NB4 (cell line): ENCODE results near the gene ASIC3.

Experiments
- DNase-seq: peaks from one replicate; pipeline ENCODE4 v3.0.0; 2010; ENCODE audit warnings: low read depth
- H3K4me3 ChIP-seq: one replicate; pipeline ENCODE4 v1.5.1; 2011; ENCODE audit warnings: mild to moderate bottlenecking, low read depth, low read length, moderate library complexity
- MYC ChIP-seq: IDR thresholded peaks from 2 replicates; pipeline ENCODE4 v1.6.1; 2011; ENCODE audit warnings: low read depth, low read length
- POLR2A ChIP-seq: IDR thresholded peaks from 2 replicates; pipeline ENCODE4 v1.6.1; 2011; ENCODE audit warnings: mild to moderate bottlenecking; ENCODE audit not compliant: insufficient read length; ENCODE audit errors: extremely low read depth
- TF ChIP-seq, protein P1 (sequence below): IDR thresholded peaks from 2 replicates; pipeline ENCODE4 v1.6.1; 2011; ENCODE audit warnings: low read depth, low read length
- TF ChIP-seq, protein P2 (sequence below): IDR thresholded peaks from one replicate; pipeline ENCODE4 v1.5.1; 2012; ENCODE audit warnings: low read depth, low read length

The ASIC3 gene

DNA sequence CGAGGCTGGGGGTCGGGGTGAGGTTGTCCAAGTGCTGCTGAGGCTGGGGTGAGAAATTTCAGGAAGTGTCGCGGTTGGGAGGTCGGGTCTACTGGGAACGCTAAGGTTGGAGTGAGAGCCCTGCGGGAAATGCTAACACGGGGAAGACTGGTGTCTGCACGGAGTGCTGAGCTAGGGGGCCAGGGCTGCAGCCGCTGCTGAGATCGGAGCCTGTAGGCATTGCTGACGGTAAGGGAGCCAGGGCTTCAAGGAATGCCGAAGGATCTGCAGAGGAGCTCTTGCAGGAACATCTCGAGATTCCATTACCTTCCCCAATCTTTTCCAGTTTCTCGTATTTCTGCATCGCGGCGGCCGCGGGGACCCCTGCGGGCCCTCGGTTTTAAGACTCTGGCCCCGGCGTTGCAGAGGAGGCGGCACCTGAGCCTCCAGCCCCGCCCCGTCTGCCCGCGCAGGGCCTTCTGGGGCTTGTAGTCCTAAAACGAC lies 9.2 kb downstream of the ASIC3 start, which contains the start of gene CDK5:
Gene CDK5 (minus strand): TSS at position 392 of the 483 bp plus-strand sequence. CDS start 49 bp downstream, at position 343.
- peak within 1 kb of the TSS; percentile 89 for H3K4me3 ChIP-seq
- peak; percentile 70 for DNase-seq
- TF ChIP-seq, protein P1, sequence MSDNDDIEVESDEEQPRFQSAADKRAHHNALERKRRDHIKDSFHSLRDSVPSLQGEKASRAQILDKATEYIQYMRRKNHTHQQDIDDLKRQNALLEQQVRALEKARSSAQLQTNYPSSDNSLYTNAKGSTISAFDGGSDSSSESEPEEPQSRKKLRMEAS: no peak
- TF ChIP-seq, protein P2, sequence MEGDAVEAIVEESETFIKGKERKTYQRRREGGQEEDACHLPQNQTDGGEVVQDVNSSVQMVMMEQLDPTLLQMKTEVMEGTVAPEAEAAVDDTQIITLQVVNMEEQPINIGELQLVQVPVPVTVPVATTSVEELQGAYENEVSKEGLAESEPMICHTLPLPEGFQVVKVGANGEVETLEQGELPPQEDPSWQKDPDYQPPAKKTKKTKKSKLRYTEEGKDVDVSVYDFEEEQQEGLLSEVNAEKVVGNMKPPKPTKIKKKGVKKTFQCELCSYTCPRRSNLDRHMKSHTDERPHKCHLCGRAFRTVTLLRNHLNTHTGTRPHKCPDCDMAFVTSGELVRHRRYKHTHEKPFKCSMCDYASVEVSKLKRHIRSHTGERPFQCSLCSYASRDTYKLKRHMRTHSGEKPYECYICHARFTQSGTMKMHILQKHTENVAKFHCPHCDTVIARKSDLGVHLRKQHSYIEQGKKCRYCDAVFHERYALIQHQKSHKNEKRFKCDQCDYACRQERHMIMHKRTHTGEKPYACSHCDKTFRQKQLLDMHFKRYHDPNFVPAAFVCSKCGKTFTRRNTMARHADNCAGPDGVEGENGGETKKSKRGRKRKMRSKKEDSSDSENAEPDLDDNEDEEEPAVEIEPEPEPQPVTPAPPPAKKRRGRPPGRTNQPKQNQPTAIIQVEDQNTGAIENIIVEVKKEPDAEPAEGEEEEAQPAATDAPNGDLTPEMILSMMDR: no peak

DNA sequence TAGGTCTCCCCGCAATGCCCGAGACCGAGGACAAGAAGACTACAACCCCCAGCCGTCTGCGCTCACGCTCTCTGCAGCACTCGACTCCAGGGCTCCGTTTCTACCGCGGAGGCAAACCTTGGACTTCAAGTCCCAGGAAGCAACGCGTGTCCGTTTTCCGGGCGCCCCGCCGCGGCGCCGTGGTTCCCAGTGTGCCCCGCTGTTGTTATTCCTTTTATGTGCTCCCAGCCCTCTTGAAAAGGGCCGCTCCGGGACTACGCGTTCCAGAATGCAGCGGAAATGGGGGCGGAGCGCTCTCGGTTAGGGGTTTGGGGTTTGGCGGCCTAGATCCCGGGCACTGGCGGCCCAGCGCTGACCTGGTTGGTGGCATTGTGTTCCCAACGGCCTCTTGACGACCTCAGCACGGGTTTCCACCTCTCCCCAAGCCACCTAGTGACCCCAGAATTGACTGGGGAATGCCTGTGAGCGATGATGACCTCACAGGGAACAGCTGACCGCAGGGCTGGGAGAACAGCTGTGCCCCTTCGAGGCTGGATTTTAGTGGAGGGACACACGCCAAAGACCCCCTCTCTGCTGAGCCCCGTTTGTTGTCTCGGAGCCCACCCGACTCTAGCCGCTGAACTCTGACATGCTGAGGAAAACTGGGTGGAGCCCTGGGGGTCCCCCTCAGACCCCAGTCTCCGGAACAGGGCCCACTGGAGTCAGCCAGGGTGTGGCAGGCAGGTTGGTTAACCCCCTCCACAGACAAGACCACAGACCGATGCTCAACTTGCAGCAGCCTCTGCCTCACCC lies 9.9 kb downstream of the ASIC3 start:
- DNase-seq: peak; percentile 100
- H3K4me3 ChIP-seq: peak overlapping the region; percentile 89
- TF ChIP-seq MYC: peak; percentile 57
- TF ChIP-seq, protein P2: no peak
- TF ChIP-seq, protein P1: peak; percentile 38

DNA sequence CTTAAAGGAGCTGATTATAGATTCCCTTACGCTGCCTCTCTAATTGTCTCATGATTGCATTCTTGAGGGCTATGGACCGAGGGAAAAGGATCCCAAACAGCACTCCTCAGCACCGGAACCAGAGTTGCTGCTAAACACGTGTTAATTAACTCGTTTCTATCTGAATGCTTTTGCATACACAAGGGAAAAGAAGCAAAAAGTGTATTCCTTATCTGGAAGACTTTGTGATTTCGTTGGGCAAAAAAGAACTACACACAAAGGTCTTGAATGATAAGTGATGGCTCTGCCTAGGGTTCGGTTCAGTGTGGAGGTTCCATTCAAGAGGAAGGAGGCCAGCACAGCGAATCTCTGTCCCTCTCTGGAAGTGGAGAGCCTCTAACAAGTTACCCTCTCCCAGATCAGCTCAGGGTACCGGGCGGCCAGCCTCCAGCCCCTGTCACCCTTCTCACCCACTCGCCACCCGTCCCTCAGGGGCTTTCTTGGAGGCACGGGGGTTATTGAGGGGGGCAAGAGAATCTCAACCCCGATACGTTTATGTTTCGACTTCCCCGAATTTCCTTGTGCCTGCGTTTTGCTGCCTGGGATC lies 10.5 kb downstream of the ASIC3 start:
- TF ChIP-seq MYC (no peak), POLR2A (no peak)
- TF ChIP-seq, protein P2: no peak
- TF ChIP-seq, protein P1: no peak
- DNase-seq: peak; percentile 48
- peak overlapping the region; percentile 89 for H3K4me3 ChIP-seq

DNA sequence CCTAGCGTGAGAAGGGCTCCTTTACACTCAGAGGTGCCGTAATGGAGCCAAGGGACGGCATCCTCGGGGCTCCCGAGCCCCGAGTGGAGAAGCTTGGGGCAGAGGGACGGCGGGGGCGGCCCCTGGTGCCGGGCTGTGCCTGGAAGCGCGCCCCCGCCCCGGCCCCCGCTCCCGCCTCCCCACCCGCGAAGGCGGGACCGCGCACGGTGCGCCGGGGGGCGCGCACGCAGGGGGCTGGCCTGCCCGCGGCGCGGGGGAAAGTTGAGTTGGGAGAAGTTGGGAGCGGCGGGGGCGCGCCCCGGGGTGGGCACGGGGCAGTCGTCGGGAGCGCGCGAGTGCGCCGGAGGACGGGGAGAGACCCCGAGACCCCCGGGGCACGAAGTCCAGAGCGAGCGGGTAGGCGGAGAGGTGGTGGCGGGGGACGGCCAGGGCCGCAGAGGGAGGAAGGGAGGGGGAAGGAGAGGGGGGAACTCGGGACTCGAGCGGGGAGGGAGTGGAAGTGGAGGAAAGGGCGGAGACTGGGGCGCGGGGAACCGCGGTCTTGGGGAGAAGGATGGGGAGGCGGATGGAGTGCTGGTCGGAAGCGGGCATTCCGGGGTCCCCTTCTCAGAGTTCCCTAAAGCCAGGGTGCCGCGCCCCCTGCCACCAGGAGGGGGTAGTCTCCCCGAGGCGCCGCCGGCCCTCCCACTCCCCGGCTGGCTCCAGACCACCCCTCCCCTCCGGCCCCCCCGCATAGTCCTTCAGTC lies 11.2 kb downstream of the ASIC3 start, which contains the start of gene SLC4A2:
Gene SLC4A2 (plus strand): TSS at position 223 of the 746 bp plus-strand sequence. CDS start 2,399 bp downstream, outside the sequence.
- TF ChIP-seq POLR2A (peak; percentile 55), MYC (no peak)
- TF ChIP-seq, protein P1: 0 out of 2 replicates have a peak, but pooled peaks have one; percentile 16
- TF ChIP-seq, protein P2: peak; percentile 57
- peak within 1 kb of the TSS; percentile 89 for H3K4me3 ChIP-seq
- DNase-seq: peak; percentile 81

DNA sequence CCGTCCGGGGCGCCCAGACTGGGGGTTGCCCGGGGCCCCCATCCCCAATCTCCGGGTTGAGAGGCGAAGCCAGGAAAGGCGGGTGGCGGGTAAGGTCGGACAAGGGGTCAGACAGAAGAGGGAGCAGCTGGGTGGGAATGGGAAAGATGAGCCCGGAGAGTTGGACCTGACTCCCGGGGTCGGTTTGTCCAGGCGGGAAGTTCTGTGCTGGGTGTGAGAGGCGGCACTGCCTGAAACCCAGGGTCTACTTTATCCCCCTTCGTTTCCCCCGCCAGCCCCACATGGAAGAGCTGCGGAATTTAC lies 11.7 kb downstream of the ASIC3 start:
- peak overlapping the region; percentile 69 for H3K4me3 ChIP-seq
- TF ChIP-seq, protein P1: no peak
- TF ChIP-seq POLR2A (no peak), MYC (no peak)
- TF ChIP-seq, protein P2: no peak
- DNase-seq: no peak
